DOHH2 (cell line): ENCODE results near the gene KL.
A peak's percentile ranks its signal among the peaks of the same experiment; 100 is the strongest.

Experiments used
- H3F3A ChIP-seq: fragments of 200-600 bp; sonication (generic), shearing (Covaris generic); 2 replicates; pipeline ENCODE4 v1.6.0; 2016; ENCODE audit warnings: antibody characterized with exemption, mild to moderate bottlenecking; ENCODE audit not compliant: control insufficient read depth, insufficient read depth
- H3K27ac ChIP-seq: fragments of 200-600 bp; sonication (generic); 2 replicates; pipeline ENCODE4 v1.5.1; 2014; ENCODE audit warnings: low read depth, mild to moderate bottlenecking, low read length, moderate library complexity
- H3K27me3 ChIP-seq: fragments of 200-600 bp; sonication (generic); 2 replicates; pipeline ENCODE4 v1.6.1; 2014; ENCODE audit warnings: mild to moderate bottlenecking, low read length, mixed read lengths; ENCODE audit not compliant: control insufficient read depth
- H3K36me3 ChIP-seq: fragments of 200-600 bp; sonication (generic); 2 replicates; pipeline ENCODE4 v1.6.1; 2014; ENCODE audit warnings: mild to moderate bottlenecking, low read length, moderate library complexity, mixed read lengths; ENCODE audit not compliant: control insufficient read depth
- H3K4me1 ChIP-seq: fragments of 200-600 bp; sonication (generic); 2 replicates; pipeline ENCODE4 v1.6.1; 2014; ENCODE audit warnings: mild to moderate bottlenecking, low read length, mixed read lengths; ENCODE audit not compliant: control insufficient read depth
- H3K4me2 ChIP-seq: fragments of 200-600 bp; sonication (generic); 2 replicates; pipeline ENCODE4 v1.6.0; 2014; ENCODE audit warnings: mild to moderate bottlenecking, low read length, moderate library complexity
- H3K4me3 ChIP-seq: fragments of 200-600 bp; sonication (generic); 2 replicates; pipeline ENCODE4 v1.5.1; 2014; ENCODE audit warnings: mild to moderate bottlenecking, low read length, mixed read lengths
- H3K79me2 ChIP-seq: fragments of 200-600 bp; sonication (generic); 2 replicates; pipeline ENCODE4 v1.6.1; 2014; ENCODE audit warnings: mild to moderate bottlenecking, low read length, mixed read lengths; ENCODE audit not compliant: control insufficient read depth
- H3K9me2 ChIP-seq: fragments of 200-600 bp; sonication (generic); replicated peaks from 2 replicates; pipeline ENCODE4 v1.6.1; 2014; ENCODE audit warnings: mild to moderate bottlenecking, low read length, mixed read lengths; ENCODE audit not compliant: control insufficient read depth
- H3K9me3 ChIP-seq: fragments of 200-600 bp; sonication (generic); 2 replicates; pipeline ENCODE4 v1.6.1; 2014; ENCODE audit warnings: antibody characterized with exemption, low read length, mixed read lengths; ENCODE audit not compliant: control insufficient read depth, insufficient read depth
- H4K20me1 ChIP-seq: fragments of 200-600 bp; sonication (generic); 2 replicates; pipeline ENCODE4 v1.6.0; 2014; ENCODE audit warnings: low read depth, mild to moderate bottlenecking, antibody characterized with exemption, low read length, moderate library complexity; ENCODE audit not compliant: control insufficient read depth, insufficient read depth
- EZH2phosphoT487 ChIP-seq: fragments of 200-600 bp; sonication (generic); IDR thresholded peaks from 2 replicates; pipeline ENCODE4 v1.6.1; 2017; ENCODE audit warnings: borderline replicate concordance, mild to moderate bottlenecking, antibody characterized with exemption, low read length, moderate library complexity, mixed read lengths
- TF ChIP-seq, protein P1 (sequence below): fragments of 200-600 bp; sonication (generic); IDR thresholded peaks from one replicate; pipeline ENCODE4 v1.5.1; 2014; ENCODE audit warnings: antibody characterized with exemption, mild to moderate bottlenecking, low read depth, low read length; ENCODE audit not compliant: poor library complexity, severe bottlenecking

The KL gene

GRCh38 chr13:33060815-33061214 is 44.6 kb downstream of the KL start:
- TF ChIP-seq, protein P1, sequence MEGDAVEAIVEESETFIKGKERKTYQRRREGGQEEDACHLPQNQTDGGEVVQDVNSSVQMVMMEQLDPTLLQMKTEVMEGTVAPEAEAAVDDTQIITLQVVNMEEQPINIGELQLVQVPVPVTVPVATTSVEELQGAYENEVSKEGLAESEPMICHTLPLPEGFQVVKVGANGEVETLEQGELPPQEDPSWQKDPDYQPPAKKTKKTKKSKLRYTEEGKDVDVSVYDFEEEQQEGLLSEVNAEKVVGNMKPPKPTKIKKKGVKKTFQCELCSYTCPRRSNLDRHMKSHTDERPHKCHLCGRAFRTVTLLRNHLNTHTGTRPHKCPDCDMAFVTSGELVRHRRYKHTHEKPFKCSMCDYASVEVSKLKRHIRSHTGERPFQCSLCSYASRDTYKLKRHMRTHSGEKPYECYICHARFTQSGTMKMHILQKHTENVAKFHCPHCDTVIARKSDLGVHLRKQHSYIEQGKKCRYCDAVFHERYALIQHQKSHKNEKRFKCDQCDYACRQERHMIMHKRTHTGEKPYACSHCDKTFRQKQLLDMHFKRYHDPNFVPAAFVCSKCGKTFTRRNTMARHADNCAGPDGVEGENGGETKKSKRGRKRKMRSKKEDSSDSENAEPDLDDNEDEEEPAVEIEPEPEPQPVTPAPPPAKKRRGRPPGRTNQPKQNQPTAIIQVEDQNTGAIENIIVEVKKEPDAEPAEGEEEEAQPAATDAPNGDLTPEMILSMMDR: no peak
- TF ChIP-seq EZH2phosphoT487: no peak
- no peaks in the 10 kb centered on the region for H3K4me1 ChIP-seq
- H3K27ac ChIP-seq: no peak overlapping the region
- no peaks in the 10 kb centered on the region for H3K79me2 ChIP-seq
- no peaks in the 10 kb centered on the region for H4K20me1 ChIP-seq
- no peaks in the 10 kb centered on the region for H3F3A ChIP-seq
- no peaks in the 10 kb centered on the region for H3K27me3 ChIP-seq
- no peaks in the 10 kb centered on the region for H3K36me3 ChIP-seq
- H3K9me3 ChIP-seq: no peaks in the 10 kb centered on the region; the same call in 1 of the 2 replicates
- no peak overlapping the region for H3K4me2 ChIP-seq
- H3K9me2 ChIP-seq: no peaks in the 10 kb centered on the region
- H3K4me3 ChIP-seq: no peak overlapping the region

DNA sequence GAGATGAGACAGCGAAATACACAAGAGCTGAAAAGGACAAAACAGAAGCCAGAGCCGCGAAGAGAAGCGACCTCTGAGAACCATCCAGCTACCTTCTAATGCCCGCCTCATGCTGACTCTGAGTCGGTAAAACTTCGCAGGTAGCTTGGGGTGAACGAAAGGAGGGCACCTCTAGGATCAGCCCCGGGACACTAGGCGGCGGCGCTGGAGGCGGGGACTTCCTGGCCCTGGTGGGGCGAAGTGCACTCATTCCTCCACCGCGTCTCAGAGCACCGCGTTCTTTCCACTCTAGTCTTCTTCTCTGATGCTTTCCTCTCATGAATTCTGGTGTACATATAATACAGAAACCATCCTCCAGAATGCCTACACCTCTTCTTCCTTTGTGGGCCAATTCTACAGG is 50.1 kb downstream of the KL start:
- H3K4me2 ChIP-seq: no peak overlapping the region
- TF ChIP-seq, protein P1: no peak
- TF ChIP-seq EZH2phosphoT487: no peak
- H3K27ac ChIP-seq: no peak overlapping the region

GRCh38 chr13:33069365-33069764 is 53.1 kb downstream of the KL start:
- no peaks in the 10 kb centered on the region for H3K79me2 ChIP-seq
- H3K9me2 ChIP-seq: no peaks in the 10 kb centered on the region
- no peak overlapping the region for H3K4me2 ChIP-seq
- H3K9me3 ChIP-seq: no peaks in the 10 kb centered on the region
- H3K27me3 ChIP-seq: no peaks in the 10 kb centered on the region
- no peaks in the 10 kb centered on the region for H4K20me1 ChIP-seq
- H3K27ac ChIP-seq: no peak overlapping the region
- no peak for TF ChIP-seq EZH2phosphoT487
- TF ChIP-seq, protein P1: peak; percentile 40
- H3K4me1 ChIP-seq: no peaks in the 10 kb centered on the region
- H3F3A ChIP-seq: no peaks in the 10 kb centered on the region
- H3K36me3 ChIP-seq: no peaks in the 10 kb centered on the region
- no peak overlapping the region for H3K4me3 ChIP-seq

More for the DNA sequence above, 50.1 kb downstream of the KL start:
- Histone ChIP-seq H3F3A (no peaks in the 10 kb centered on the region), H3K9me2 (no peaks in the 10 kb centered on the region), H3K27me3 (no peaks in the 10 kb centered on the region), H3K4me1 (no peaks in the 10 kb centered on the region), H3K4me3 (no peak overlapping the region), H3K79me2 (no peaks in the 10 kb centered on the region), H3K9me3 (no peaks in the 10 kb centered on the region), H4K20me1 (no peaks in the 10 kb centered on the region), H3K36me3 (no peaks in the 10 kb centered on the region)
